ENCODE results near the gene RXRA.

RXRA gene

DNA sequence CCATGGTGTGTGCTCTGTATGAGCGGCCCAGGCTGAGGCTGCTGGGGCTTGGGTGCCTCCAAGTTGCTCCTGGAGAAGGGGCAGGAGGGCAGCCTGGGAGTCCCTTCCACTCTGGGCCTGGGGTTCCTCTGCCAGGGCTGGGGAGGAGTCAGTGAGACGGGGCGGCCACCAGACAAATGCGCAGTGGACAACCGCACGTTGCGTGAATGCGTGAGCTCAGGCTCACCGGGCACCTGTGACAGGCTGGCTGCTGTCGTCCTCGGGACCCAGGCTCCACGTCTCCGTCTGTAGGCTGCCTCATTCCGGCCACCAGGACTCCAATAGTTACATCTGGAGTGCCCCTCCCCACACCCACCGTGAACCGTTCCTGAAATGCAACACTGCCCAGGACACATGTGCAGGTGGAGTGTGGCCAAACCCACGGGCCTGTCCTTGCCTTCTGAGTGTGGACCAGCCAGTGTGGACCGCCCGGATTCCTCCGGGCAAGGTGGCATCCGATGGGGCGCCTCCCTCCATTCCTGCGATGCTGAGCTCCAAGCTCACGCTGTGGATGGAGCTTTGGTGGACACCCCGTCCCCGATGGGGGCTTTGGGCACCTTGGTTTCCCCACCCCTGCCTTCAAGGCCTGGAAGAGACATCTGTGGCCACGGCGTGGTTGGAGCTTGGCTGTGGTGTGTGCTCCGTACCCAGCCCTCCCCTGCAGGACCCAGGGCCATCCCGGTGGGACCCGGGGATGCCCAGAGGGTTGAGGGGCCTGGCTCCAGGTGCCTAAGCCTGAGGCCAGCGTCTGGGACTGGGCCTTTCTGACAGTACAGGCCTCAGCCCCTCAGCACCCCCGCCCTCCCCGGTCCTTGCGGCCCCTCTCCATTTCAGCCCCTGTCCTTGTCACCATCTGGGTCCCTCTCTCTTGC lies 34.0 kb upstream of the RXRA start:
- TF ChIP-seq, protein P1, sequence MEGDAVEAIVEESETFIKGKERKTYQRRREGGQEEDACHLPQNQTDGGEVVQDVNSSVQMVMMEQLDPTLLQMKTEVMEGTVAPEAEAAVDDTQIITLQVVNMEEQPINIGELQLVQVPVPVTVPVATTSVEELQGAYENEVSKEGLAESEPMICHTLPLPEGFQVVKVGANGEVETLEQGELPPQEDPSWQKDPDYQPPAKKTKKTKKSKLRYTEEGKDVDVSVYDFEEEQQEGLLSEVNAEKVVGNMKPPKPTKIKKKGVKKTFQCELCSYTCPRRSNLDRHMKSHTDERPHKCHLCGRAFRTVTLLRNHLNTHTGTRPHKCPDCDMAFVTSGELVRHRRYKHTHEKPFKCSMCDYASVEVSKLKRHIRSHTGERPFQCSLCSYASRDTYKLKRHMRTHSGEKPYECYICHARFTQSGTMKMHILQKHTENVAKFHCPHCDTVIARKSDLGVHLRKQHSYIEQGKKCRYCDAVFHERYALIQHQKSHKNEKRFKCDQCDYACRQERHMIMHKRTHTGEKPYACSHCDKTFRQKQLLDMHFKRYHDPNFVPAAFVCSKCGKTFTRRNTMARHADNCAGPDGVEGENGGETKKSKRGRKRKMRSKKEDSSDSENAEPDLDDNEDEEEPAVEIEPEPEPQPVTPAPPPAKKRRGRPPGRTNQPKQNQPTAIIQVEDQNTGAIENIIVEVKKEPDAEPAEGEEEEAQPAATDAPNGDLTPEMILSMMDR (IDR thresholded peaks at IDR 0.05; ENCODE audit: insufficient read depth, low read length) = no peak
- no peak for TF ChIP-seq POLR2AphosphoS5 (IDR thresholded peaks at IDR 0.05; ENCODE audit: low read depth)
- TF ChIP-seq GABPA (IDR thresholded peaks at IDR 0.05; ENCODE audit: low read depth) = no peak
- TF ChIP-seq SPI1 (IDR thresholded peaks at IDR 0.05; ENCODE audit: borderline replicate concordance, low read depth) = no peak
- TF ChIP-seq, protein P2, sequence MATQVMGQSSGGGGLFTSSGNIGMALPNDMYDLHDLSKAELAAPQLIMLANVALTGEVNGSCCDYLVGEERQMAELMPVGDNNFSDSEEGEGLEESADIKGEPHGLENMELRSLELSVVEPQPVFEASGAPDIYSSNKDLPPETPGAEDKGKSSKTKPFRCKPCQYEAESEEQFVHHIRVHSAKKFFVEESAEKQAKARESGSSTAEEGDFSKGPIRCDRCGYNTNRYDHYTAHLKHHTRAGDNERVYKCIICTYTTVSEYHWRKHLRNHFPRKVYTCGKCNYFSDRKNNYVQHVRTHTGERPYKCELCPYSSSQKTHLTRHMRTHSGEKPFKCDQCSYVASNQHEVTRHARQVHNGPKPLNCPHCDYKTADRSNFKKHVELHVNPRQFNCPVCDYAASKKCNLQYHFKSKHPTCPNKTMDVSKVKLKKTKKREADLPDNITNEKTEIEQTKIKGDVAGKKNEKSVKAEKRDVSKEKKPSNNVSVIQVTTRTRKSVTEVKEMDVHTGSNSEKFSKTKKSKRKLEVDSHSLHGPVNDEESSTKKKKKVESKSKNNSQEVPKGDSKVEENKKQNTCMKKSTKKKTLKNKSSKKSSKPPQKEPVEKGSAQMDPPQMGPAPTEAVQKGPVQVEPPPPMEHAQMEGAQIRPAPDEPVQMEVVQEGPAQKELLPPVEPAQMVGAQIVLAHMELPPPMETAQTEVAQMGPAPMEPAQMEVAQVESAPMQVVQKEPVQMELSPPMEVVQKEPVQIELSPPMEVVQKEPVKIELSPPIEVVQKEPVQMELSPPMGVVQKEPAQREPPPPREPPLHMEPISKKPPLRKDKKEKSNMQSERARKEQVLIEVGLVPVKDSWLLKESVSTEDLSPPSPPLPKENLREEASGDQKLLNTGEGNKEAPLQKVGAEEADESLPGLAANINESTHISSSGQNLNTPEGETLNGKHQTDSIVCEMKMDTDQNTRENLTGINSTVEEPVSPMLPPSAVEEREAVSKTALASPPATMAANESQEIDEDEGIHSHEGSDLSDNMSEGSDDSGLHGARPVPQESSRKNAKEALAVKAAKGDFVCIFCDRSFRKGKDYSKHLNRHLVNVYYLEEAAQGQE (IDR thresholded peaks at IDR 0.05; ENCODE audit: insufficient replicate concordance, low read depth) = no peak
- Histone ChIP-seq H3K27ac (replicated peaks) (no peak overlapping the region), H3K27me3 (ENCODE audit: insufficient read depth, poor library complexity, severe bottlenecking) (no peaks in the 10 kb centered on the region), H3K4me3 (replicated peaks; ENCODE audit: insufficient read depth, low read length) (no peak overlapping the region)
- DNase-seq (ENCODE audit: low read depth in 1 of 2, low spot score in 1 of 2) = no peak

DNA sequence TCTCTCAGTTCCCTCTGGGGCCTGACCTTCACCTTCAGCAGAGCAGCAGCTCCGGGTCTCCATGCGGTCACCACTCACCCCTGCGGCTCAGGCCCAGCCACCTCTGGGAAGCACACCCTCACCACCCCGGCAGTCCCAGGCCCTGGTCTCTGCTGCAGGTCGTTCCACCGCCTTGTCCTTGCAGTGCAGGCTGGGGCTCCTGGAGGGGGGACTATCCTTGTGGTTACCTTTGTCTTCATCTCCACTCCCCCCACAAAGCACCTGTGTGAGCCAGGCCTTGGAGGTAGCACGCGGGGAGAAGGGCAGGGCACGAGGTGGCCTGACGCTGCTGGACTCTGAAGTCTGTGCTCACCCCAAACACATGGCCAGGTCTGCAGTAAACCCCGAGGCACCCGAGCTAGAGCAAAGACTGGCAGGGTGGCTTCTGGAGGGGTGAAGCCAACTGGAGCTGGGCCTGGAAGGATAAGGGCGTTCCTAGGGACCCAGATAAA lies 33.2 kb upstream of the RXRA start:
- Histone ChIP-seq H3K27me3 (ENCODE audit: insufficient read depth, poor library complexity, severe bottlenecking) (no peaks in the 10 kb centered on the region), H3K27ac (replicated peaks) (no peak overlapping the region)
- TF ChIP-seq, protein P1 (IDR thresholded peaks at IDR 0.05; ENCODE audit: insufficient read depth, low read length) = no peak
- no peak for TF ChIP-seq POLR2AphosphoS5 (IDR thresholded peaks at IDR 0.05; ENCODE audit: low read depth)

DNA sequence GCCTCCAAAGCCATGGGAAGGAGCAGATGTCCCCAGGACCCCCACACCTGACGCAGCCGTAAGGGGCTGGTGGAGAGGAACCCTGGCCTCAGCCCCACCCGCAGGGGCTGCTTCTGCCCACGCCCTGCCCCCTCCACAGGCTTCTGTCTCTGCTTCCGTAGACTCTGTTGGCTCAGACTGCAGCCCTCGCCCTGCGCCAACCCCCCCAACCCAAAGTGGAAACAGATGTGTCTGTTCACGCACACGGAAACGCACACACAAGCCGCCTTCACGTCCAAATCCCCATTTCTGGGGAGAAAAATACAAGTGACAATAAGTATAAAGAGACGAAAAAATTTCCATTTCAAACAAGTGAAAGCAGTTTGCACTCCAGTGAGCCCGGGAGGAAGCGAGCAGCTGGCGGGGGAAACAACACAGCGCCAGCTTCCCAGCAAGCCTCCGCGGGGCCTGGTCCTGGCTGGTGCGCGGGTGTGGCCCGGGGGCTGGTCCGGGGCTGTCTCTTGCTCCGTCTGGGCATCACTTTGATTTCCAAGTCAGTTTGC lies 32.6 kb upstream of the RXRA start:
- no peak overlapping the region for H3K27ac ChIP-seq (replicated peaks)
- no peak overlapping the region for H3K4me3 ChIP-seq (replicated peaks; ENCODE audit: insufficient read depth, low read length)
- TF ChIP-seq SPI1 (IDR thresholded peaks at IDR 0.05; ENCODE audit: borderline replicate concordance, low read depth) (no peak), GABPA (IDR thresholded peaks at IDR 0.05; ENCODE audit: low read depth) (no peak), POLR2AphosphoS5 (IDR thresholded peaks at IDR 0.05; ENCODE audit: low read depth) (no peak)
- TF ChIP-seq, protein P2 (IDR thresholded peaks at IDR 0.05; ENCODE audit: insufficient replicate concordance, low read depth) = no peak
- TF ChIP-seq, protein P1 (IDR thresholded peaks at IDR 0.05; ENCODE audit: insufficient read depth, low read length) = no peak
- no peak for DNase-seq (ENCODE audit: low read depth in 1 of 2, low spot score in 1 of 2)
- H3K27me3 ChIP-seq (ENCODE audit: insufficient read depth, poor library complexity, severe bottlenecking) = no peaks in the 10 kb centered on the region

More for the DNA sequence above, 33.2 kb upstream of the RXRA start:
- no peak overlapping the region for H3K4me3 ChIP-seq (replicated peaks; ENCODE audit: insufficient read depth, low read length)
- DNase-seq (ENCODE audit: low read depth in 1 of 2, low spot score in 1 of 2) = no peak
